GM19240 (cell line): Measurements from ENCODE around the gene ZNF778.

Source experiments
- DNase-seq: peaks from one replicate; pipeline ENCODE4 v3.0.0; 2011; ENCODE audit warnings: low spot score; ENCODE audit not compliant: insufficient read length

Gene ZNF778

DNA sequence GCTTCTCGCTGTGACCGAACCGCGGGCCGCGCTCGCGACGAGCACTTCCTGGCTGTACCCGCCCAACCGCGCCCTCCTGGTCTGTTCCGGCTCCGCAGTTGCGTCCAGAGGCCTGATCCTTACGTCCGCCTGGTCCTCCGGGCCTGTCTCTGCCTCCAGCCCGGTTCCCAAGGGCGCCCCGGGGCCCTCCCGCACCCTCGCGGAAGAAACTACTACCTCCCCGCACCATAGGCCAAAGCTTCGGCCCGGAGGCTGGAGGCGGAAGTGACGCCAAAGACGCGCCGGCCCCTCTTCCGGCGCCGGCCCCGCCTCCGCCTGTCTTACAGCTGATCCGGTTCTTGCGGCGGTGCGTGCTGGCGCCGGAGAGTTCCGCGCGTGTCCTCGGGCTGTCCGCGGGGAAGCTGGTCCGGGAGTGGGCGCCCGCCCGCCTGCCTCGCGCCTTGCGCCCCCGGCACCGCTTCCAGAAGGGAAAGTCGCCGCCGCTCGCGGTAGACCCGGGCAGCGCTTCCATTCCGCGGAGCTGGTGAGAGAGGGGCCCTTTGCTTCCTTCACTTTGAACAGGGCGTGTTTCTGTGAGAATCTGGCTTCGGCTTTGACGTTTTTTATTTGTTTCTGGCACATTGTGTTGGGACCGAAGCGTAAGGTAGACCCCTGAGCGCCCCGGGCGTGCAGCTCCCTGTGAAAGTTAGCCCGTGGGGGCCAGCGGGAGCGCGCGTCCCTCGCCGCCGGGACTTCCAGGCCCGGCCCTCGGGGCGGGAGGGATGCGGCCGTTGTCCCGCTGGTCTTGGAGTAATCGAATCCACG is at the start of gene ZNF778:
Gene ZNF778, plus strand, starts transcription at position 316 of the 804 bp plus-strand sequence. CDS start 3,425 bp downstream, outside the sequence.
- DNase-seq = peak; percentile 93

DNA sequence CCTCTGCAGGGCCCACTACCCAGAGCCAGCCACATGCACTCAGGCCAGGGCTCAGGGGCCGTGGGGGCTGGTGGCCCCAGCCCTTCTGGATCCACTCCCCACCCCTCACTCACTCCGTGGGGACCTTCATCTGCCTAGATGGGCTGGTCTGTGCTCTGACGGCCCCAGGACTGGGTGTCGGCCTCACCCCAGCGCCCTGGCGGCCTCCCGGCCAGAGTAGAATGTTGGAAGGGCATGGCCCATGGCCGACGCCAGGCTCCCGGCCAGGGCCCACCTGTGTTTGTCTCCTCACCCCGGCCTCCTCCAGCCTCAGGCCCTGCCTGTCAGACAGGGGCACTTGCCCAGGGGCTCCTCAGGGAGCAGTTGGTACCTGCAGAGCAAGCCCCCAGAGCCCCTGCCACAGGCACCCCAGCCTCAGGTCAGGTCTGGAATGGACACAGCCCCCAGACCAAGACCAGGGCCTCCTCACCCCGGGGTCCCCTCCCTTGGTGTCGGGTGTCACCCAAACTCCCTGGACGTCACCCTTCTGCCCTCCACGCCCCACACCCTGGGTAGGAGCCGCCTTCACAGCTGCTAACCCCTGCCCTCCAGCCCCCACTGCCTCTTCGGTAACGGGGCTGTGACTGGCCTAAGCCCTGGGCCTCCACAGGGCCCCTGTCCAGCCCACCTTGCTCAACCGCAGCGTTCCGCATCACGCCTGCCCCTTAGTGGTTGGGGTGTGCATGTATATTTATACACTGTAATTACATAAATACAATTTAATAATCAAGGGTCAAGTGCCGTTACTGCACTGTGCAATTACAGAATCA is 48.9 kb upstream of the ZNF778 start:
- no peak for DNase-seq

DNA sequence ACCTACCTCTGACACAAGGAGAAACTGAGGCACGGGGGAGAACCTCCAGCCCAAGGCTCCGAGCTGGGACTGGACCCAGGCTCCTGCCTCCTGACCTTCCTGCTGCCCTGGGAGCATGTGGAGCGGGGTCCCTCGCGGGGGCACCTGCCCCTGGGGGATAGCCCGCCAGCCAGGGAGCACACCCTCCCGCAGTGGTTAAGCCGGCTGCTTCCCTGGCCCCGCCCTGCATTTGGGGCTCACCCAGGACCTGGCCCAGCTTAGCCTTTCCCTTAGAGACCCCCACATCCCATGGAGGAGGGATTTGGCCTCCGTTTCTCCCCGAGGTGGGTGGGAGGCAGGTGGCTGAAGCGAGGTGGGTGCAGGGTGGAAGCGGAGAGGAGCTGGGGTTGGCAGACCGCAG is 47.7 kb upstream of the ZNF778 start:
- no peak for DNase-seq

DNA sequence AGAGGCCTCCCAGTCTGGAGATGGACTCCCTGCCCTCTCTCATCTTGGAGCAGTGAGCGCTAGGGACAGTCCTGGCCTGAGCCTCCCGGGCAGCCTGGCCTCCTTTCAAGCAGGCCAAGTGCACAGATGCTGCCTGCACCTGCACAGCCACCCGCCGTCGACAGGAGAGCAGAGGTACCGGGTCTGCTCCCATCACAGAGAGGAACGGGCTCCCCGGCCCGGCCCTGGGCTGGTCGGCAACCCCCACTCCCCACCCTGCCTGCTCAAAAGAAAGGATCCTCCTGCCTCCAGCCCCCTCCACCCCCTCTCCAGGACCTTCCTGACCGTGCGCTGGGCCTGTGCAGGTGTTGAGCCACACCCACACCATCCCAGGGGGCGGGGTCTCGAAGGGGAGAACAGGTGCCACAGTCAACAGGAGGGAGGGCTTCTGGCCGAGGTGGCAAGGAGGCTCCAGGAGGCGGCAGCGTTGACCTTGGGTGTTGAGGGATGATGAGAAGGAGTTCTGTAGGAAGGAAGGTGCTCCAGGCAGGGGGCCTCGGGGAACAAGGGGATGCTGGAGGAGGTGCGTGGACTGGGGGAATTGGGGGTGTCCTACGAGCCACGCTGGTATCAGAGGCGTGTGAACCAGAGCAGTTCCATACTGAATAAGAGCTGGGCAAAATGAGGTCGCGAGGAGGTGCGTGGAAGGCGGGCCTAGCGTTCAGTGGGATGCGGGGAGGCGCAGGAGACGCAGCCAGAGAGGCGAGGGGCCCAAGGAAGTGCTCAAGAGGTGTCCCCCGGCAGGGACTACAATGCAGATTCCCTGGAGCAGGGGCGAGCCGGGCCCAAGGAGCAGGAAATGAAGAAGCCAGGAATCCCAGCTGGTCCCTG is 46.9 kb upstream of the ZNF778 start:
- no peak for DNase-seq

DNA sequence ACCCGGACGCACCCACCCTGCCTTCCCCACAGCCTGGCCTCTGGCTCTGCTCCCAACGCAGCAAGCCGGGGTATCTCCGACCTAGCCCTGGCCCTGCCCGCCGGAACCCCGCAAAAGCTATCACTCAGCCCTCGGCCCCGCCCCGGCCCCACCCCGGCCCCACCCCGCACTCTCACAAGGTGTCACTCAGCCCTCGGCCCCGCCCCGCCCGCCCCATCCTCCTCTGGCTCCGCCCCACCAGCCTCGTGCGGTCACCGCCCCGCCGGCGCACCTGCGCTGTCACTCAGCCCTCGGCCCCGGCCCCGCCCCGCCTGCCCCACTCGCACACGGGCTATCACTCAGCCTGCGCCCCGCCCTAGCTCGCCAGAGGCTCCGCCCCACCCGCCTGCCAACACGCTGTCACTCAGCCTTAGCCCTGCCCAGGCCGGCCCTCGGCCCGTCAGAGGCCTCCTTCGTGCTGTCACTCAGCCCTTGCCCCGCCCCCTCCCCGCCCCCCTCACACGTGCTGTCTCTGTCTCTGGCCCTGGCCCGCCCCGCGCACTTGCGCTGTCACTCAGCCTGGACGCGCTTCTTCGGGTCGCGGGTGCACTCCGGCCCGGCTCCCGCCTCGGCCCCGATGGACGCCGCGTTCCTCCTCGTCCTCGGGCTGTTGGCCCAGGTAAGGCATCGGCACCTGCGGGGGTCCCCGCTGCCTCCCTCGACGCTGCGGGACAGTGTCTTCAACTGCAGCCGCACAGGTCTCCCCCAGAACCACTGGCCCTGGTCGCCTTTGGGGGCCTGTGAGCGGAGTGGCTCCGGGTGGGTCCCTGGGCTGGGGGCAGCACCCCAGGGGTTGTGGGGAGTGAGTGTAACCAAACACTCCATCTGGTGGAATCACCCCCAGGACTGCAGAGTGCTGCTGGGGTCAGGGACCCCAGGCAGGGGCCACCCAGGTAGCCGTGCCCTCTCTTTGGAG is 46.0 kb upstream of the ZNF778 start, which contains the start of gene CDH15:
Gene CDH15, plus strand, starts transcription at position 533 of the 955 bp plus-strand sequence. Its CDS starts 84 bp downstream, at position 617.
- peak; percentile 99 for DNase-seq

DNA sequence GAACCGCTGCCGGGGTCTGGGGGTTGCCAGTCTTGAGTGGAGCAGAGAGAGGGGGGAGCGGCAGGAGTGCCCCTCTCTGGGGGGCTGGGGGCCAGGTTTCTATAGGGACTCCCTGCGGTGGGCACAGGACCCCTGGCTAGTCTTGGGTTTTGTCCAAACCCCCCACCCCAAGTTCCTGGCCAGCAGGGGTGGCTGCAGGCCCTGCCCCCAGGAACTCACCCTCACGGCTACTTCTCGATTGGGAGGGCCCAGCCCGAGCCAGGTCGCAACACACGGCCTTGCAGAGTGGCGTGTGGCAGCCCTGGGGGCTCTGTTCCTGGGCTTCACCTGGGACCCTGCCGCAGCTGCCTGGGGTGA is 45.4 kb upstream of the ZNF778 start:
- DNase-seq = no peak

DNA sequence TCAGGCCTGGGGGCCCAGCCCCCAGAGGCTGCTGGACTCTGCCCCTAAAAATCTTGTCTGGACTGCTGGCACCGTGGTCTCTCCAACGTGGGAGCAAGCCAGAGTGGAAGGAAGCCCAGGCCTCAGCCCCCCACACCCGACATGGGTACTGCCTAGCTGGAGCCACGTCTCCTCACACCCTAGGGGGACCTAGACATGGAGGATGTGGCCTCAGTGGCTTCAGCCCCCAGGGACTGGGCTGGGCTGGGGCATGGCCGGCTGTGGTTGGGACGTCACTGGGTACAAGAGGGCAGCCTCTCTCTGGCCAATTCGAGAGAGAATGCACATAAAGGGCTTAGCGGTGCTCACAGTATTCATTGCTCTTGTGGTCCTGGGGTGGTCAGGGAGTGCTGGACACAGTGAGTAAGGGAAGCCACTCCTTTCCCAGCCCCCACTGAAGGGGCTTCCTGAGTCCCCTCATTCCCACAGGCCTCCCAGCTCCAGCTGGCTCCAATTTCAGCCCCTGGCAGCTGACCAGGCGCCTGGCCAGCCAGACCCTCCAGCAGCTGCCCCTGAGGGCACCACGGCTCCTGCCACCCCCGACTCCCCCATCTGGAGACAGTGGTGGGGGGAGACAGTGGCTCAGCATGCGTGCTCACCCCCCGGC is 44.9 kb upstream of the ZNF778 start:
- no peak for DNase-seq

DNA sequence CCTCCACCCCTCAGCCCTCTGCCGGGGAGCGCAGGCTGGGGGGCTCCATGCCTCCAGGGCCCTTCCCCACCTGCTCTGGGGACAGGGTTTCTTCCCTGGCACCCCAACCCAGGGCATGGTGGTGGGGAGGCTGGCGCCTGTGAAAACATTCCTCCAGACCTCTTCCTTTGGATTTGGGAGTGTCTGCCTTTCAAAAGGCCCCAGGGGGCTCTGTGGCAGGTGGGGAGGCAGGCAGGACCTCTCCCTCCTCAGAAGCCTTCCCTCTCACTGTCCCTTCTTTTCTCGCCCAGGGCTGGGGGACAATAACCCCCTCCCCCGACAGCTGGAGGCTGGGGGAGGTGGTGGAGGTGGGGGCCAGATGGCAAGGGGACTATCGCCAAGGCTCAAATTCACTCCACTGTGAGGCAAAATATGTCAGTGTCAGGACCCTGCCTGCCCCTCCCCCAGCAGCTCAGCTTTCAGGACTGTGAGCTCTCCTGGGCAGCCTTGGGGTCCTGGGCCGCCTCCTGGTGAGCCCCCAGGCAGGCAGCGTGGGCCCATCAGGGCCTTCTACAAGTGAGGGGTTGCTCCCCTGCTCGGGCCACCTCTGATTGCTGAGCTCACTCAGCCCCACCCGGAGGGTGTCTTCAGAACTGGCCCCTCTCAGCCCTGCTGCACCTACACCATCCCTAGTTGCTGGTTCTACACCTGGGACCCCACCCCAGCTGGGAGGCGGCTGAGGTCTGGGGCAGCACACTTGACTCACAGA is 44.2 kb upstream of the ZNF778 start:
- DNase-seq = no peak

DNA sequence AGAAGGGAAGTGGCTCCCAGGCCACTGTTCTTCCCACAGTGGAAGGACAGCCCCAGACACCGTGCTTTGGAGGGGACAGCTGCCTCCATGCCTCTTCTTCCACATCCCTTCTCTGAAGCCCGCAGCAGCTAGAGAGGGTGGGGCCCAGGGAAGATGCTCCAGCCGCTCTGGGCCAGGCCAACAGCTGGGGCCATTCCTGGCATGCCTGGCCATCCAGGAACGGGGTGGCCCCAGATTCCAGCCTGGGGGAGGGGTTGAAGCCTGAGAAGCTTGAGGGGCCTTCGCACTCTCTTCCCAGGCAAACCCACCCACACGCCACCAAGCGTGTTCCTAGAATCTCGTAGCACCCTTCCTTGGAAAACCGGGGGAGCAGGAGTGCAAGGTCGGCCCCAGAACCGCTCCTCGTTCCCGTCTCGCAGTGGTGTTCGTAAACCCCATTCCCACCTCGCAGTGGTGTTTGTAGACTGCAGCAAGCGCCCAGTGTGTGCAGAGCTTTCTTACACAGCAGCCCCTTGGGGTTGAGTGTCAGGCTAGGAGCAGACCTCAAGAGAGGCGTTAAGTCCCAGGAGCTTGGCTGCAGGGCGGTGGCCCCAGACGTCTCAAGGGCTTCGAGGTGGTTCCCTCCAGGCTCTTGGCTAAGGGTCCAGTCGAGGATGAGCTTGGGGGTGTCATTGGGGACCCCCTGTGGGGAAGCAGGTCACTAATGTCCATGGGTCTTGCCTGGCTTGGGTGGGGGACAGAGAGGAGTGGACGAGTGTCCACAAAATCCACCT is 43.3 kb upstream of the ZNF778 start:
- no peak for DNase-seq

DNA sequence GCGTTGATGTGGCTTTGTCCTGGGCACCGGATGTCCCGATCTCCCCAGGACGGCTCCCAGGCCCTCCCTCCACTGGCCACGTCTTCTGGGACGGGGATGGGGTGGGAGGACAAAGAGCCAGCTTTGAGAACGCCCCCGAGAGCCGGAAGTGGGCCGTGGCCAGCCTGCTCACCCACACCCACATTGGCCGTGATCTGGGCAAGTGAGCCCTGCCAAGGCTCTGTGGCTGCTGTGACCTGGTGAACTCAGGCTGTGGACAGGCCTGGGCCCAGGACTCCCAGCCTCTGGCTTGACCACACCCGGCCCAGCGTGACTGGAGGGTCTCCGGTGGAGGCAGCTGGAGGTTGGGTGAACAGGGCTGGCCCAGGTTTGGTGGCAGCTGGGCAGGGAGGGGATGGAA is 42.6 kb upstream of the ZNF778 start:
- DNase-seq = no peak

DNA sequence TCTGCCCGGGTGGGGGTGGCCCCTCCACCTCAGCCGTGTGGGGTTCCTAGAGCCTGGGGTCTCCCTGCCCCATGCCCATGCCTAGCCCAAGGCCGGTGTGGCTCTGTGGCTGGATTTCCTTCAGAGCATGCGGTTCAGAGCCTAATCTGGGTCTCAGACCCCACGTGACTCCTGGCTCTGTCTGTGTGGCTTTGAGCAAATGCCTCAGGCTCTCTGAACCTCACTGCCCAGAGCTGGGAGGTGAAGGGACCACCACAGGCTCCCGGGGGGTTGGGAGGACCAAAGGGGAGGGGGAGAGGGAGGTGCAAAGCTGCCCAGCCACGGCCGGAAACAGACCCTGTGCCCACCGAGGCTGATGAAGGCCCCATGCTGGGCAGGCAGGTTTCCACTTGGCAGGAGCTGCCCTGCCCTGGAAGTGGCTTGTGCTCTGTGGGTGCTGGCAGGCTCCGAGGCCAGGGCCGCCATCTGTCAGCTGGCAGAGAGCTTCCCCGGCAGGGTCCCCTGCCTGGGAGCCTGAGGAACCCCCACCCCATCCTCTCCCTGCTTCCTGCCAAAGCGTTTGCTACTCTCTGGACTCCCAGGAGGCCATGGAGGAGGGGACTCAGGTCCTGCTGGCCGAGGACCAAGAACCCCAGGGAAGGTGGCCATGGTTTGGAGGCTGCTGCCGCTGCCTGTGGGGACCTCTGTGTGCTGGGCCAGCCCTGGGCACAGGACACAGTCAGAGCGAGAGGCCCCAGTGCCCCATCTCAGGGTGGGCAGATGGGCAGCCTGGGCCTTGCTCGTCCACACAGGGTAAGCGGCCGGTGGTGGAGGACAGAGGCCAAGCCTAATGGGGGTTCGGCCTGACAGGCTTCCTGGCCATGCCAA is 42.0 kb upstream of the ZNF778 start:
- DNase-seq = no peak

DNA sequence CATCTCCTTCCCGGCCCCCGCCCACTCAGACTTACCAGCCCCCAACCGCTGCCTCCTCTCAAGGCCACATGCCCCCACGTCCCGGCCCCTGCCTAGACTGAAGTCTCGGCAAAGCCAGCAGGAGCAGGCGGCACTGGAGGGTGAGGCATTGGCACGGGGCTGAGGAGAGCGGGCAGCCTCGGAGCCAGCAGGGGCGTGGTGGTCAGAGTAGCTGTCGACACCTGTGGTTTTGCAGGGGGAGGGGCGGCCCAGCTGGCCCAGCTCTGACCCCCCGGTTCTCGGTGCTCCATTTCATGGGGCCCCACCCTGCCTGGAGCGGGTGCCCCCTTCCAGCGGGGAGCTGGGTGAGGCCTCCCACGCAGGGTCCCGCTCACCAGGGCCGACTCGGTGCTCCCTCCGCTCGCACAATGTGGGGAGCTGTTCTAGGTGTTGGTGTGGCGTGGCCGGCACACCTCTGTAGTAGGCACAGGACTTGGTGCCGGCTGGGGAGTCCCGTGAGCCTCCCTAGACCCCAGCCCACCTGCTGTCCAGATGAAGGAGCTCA is 41.3 kb upstream of the ZNF778 start:
- no peak for DNase-seq

DNA sequence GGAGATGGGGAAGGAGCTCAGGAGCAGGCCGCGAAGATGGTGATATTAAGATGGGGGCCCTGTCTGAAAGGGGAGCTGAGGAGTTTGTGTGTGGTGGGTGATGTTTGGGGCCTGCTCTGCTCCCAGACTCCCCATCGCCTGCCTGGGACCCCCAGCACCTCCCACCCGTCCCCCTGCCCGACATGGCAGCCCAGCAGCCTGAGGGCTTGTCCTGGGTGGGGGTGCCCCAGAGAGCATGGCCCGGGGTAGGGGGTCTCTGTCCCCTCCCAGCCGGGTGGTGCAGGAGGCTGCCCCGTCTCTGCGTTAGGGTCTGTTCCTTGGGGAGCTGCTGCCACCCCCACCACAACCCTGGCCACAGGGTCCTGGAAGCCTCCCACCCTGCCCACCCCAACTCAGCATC is 40.8 kb upstream of the ZNF778 start:
- no peak for DNase-seq

DNA sequence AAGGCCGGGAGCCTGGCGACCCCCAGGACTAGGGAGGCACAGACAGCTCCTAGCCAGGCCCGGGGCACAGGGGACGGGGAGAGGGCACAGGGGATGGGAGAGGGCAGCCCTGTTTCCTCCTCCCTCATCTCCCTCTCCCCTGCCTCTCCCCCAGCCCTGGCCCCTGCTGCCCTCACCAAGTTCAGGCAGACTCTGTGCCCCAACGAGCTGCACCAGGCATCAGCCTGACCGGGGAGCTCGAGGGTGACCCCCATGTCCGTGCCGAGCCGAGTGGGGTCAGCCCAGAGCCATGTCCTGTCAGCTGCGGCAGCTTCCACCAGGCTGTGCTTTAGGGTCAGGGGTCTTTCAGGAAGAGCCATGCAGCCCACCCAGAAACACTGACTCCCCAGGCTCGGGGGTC is 40.0 kb upstream of the ZNF778 start:
- no peak for DNase-seq

DNA sequence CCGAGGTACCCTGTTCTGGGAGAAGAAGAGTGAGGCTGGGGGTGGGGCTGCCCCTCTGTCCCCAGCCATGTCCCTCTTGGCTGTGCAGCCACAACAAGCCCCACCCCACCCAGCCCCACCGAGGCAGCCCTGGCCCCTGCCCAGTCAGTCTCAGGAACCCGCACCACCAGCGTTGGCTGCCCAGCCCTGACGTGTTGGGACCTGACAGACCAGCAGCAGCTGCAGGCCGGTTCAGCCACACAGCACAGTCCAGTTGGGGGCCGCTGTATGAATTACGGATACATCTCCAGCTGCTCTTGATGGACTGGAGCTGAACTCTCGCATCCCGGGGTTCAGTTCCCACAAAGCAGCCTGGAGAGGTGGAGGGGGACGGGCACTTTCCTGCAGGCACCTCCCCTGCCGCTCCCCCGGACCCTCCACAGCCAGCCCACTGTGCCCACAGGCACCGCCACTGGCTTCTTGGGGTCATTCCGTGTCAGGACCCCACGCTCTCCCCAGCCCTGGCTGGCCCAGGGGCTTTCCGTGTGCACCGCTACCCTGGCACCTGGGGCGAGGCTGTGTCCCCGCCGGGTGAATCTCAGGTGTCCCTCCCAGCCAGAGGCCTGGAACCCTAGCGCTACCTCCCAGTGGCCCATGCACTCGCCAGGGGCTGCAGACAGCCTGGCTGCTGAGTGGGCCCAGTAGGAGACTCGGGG is 38.9 kb upstream of the ZNF778 start:
- no peak for DNase-seq

DNA sequence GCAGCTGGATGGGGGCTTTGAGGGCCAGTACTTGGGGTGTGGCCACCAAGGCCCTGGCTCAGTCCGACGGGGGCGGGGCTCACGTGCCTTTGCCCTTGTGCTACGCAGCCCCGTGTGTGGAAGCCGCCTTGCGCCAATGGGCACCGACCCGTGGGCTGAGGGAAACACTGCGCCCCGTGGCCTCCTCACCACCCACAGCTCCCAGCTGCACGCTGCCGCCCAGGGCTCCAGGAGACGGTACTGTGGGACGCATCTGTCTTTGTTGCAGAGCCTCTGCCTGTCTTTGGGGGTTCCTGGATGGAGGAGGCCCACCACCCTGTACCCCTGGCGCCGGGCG is 38.4 kb upstream of the ZNF778 start:
- no peak for DNase-seq
